ENCODE measurements around the gene C1orf174.

Gene C1orf174

GRCh38 chr1:3889936-3890335, 10.1 kb downstream of the C1orf174 start:
- DNase-seq (ENCODE audit: low spot score in 2 of 2): no peak
- Histone ChIP-seq H3K9me3 (no peaks in the 10 kb centered on the region), H3K4me3 (no peak overlapping the region), H3K4me1 (no peaks in the 10 kb centered on the region), H3K36me3 (replicated peaks) (peaks cover 46% of the 10 kb centered on the region), H3K27me3 (ENCODE audit: low read depth) (no peaks in the 10 kb centered on the region)
- in situ Hi-C loops (cut with MboI; ENCODE audit: low sequenced_read_pairs): no loop called here

DNA sequence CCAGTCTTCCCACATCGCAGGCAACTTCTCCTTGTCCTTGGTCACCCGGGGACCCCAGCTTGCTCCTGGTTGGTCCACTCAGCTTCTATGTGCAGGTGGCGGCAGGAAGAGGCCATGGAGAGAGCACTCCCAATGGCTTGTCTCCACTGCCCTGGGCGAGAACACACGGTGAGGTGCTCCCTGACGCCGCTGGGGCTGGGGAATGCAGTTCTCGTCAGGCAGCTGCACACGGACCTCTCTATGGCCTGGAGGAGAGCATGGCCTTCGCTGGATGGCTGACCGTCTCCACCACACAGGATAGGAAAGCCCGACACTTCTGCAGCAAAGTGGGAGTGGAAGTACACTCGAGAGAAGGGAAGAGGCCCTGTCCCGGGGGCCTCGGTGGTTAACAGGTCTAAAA, 11.8 kb downstream of the C1orf174 start:
- Histone ChIP-seq H3K27me3 (ENCODE audit: low read depth) (no peaks in the 10 kb centered on the region), H3K4me1 (no peaks in the 10 kb centered on the region), H3K4me3 (no peak overlapping the region), H3K36me3 (replicated peaks) (peaks cover 43% of the 10 kb centered on the region), H3K9me3 (no peaks in the 10 kb centered on the region)
- in situ Hi-C loops (cut with MboI; ENCODE audit: low sequenced_read_pairs): no loop called here
- DNase-seq (ENCODE audit: low spot score in 2 of 2): no peak

DNA sequence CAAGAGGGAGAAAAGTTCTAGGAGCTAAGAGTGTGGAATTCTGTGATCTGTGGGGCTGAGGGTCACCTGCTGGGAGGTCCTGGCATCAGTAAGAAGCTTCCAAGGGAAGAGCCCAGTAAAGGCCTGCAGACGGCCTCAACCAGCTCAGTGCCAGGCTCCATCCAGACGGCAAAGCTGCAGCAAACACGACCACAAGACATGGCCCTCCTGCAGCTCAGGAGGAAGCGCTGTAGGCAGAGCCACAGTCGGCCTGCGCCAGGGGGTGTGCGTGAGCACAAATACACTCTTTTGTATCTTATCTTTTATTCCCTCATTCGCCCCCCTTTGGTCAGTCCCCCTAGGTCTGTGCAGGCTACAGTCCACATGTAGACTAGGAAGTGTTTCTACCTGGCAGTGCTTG, 13.4 kb downstream of the C1orf174 start:
- in situ Hi-C loops (cut with MboI; ENCODE audit: low sequenced_read_pairs): no loop called here
- Histone ChIP-seq H3K9me3 (no peaks in the 10 kb centered on the region), H3K4me3 (no peak overlapping the region), H3K36me3 (replicated peaks) (peaks cover 43% of the 10 kb centered on the region), H3K4me1 (no peaks in the 10 kb centered on the region), H3K27me3 (ENCODE audit: low read depth) (no peaks in the 10 kb centered on the region)
- no peak for DNase-seq (ENCODE audit: low spot score in 2 of 2)

- peaks cover 39% of the 10 kb centered on the region for H3K36me3 ChIP-seq (replicated peaks)
- no peaks in the 10 kb centered on the region for H3K27me3 ChIP-seq (ENCODE audit: low read depth)
- no peak overlapping the region for H3K4me3 ChIP-seq
- in situ Hi-C loops (cut with MboI; ENCODE audit: low sequenced_read_pairs): no loop called here
- no peaks in the 10 kb centered on the region for H3K4me1 ChIP-seq
- H3K9me3 ChIP-seq: no peaks in the 10 kb centered on the region
- no peak for DNase-seq (ENCODE audit: low spot score in 2 of 2)
Observed at GRCh38 chr1:3886106-3886670, 13.9 kb downstream of the C1orf174 start.

DNA sequence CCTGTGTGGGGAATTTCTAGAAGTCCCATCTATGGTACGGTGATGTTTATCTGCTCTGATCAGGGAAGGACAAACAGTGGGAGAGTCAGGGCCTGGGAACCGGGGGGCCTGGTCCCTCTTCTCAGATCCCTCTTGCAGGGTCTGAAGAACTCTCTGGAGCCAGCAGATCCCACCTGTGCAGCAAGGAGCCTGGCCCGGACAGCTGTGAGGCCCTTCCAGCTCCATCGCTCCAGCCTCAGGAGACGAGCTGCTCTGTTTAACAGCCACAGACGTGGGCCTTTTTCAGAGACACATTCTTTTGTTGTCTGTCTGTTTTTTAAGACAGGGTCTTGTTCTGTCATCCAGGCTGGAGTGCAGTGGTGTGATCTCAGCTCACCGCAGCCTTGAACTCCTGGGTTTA, 14.5 kb downstream of the C1orf174 start:
- H3K9me3 ChIP-seq: no peaks in the 10 kb centered on the region
- no peak for DNase-seq (ENCODE audit: low spot score in 2 of 2)
- H3K27me3 ChIP-seq (ENCODE audit: low read depth): no peaks in the 10 kb centered on the region
- in situ Hi-C loops (cut with MboI; ENCODE audit: low sequenced_read_pairs): no loop called here
- no peak overlapping the region for H3K4me3 ChIP-seq
- H3K36me3 ChIP-seq (replicated peaks): peaks cover 33% of the 10 kb centered on the region
- H3K4me1 ChIP-seq: no peaks in the 10 kb centered on the region

- in situ Hi-C loops (cut with MboI; ENCODE audit: low sequenced_read_pairs): no loop called here
- no peaks in the 10 kb centered on the region for H3K27me3 ChIP-seq (ENCODE audit: low read depth)
- DNase-seq (ENCODE audit: low spot score in 2 of 2): no peak
- H3K9me3 ChIP-seq: no peaks in the 10 kb centered on the region
- H3K4me3 ChIP-seq: no peak overlapping the region
- no peaks in the 10 kb centered on the region for H3K4me1 ChIP-seq
- peaks cover 27% of the 10 kb centered on the region for H3K36me3 ChIP-seq (replicated peaks)
Observed at GRCh38 chr1:3884966-3885365, 15.1 kb downstream of the C1orf174 start.

DNA sequence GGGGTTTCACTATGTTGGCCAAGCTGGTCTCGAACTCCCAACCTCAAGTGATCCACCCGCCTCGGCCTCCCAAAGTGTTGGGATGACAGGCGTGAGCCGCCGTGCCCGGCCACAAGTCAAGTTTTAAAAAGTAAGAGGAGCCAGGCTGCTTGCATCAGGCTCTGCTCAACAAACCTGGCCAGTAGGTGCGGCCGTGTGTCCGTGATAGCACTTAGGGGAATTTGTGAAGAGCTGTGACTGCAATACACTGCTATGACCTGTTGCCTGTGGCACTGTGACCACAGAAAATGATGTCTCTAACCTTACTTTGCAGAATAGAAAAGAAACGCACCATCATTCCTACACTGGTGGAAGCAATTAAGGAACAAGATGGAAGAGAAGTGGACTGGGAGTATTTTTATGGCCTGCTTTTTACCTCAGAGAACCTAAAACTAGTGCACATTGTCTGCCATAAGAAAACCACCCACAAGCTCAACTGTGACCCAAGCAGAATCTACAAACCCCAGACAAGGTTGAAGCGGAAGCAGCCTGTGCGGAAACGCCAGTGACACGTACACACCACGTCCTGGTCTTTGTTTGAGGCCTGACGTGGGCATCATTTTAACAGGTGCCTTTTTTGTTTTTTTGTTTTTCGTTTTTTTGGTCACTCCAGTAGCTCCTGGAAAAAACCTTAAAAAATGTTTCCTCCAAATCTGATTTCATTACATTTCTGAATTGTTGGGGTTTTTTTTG, 16.7 kb downstream of the C1orf174 start:
- peaks cover 24% of the 10 kb centered on the region for H3K36me3 ChIP-seq (replicated peaks)
- H3K4me1 ChIP-seq: no peaks in the 10 kb centered on the region
- DNase-seq (ENCODE audit: low spot score in 2 of 2): no peak
- no peak overlapping the region for H3K4me3 ChIP-seq
- no peaks in the 10 kb centered on the region for H3K9me3 ChIP-seq
- in situ Hi-C loops (cut with MboI; ENCODE audit: low sequenced_read_pairs): no loop called here
- H3K27me3 ChIP-seq (ENCODE audit: low read depth): no peaks in the 10 kb centered on the region

GRCh38 chr1:3881193-3881480, 18.9 kb downstream of the C1orf174 start:
- H3K27me3 ChIP-seq (ENCODE audit: low read depth): no peaks in the 10 kb centered on the region
- in situ Hi-C loops (cut with MboI; ENCODE audit: low sequenced_read_pairs): no loop called here
- peaks cover 11% of the 10 kb centered on the region for H3K36me3 ChIP-seq (replicated peaks)
- no peak overlapping the region for H3K4me3 ChIP-seq
- no peaks in the 10 kb centered on the region for H3K9me3 ChIP-seq
- H3K4me1 ChIP-seq: no peaks in the 10 kb centered on the region
- no peak for DNase-seq (ENCODE audit: low spot score in 2 of 2)

DNA sequence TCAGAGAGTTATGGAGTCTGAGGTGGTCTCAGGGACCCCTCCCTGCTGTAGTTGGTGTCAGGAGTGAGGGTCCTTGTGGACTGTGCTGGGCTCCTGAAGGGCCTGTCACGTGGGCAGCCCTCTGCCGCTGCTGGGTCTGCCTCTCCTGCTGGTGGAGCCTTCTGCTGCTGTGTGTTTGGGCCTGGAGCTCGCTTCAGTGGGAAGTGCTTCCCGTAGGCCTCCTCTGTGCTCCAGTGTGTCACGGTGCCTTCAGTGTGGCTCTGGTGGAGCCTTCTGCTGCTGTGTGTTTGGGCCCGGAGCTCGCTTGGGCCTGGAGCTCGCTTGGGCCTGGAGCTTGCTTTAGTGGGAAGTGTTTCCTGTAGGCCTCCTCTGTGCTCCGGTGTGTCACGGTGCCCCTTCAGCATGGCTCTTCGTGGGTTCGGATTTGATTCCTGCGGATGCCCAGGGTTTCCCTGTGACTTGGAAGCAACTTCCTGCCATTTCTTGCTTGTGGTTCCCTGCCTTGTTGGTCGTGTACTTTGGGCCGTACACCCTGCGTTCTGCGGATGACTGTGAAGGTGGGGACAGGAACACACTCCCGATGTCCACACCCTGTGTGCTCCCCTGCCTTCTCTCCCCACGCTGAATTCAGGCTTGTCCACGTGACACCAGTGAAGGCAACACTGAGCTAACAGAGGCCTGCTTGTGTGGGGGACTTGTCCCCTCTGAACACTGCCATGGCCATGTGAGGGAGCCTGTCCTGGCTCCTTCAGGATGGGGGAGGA, 19.5 kb downstream of the C1orf174 start:
- Histone ChIP-seq H3K36me3 (replicated peaks) (peaks cover 9% of the 10 kb centered on the region), H3K4me1 (no peaks in the 10 kb centered on the region), H3K27me3 (ENCODE audit: low read depth) (no peaks in the 10 kb centered on the region), H3K4me3 (no peak overlapping the region), H3K9me3 (no peaks in the 10 kb centered on the region)
- in situ Hi-C loops (cut with MboI; ENCODE audit: low sequenced_read_pairs): no loop called here
- no peak for DNase-seq (ENCODE audit: low spot score in 2 of 2)

DNA sequence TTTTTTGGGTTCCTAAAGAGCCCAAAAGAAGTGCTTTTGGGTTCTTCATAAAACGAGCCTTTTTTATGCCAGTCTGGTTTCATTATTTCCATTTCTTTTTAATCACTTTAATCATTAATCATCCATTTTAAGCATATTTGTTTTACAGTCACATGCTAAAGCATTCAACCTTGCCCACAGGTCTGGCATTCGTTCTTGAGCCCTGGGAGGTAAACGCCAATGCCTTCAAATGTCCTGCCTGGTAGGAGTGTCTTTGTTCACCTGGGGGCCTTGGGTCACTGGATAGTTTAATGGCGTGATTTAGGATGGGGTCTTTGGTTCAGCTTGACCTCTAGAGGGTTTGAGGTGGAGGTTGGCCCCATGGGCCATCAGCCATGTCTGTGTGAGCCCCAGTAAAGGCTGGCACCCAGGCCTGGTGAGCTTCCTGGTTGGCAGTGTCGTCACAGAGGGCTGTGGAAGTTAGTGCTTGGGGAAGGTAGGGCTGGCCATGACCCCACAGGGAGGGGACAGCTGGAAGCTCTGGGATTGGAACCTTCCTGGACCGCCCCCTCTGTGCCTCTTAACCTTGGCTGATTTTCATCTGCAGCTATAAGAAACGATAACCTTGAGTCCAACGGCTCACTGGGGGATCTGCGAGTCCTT, 20.2 kb downstream of the C1orf174 start:
- H3K36me3 ChIP-seq (replicated peaks): peaks cover 6% of the 10 kb centered on the region
- no peaks in the 10 kb centered on the region for H3K9me3 ChIP-seq
- H3K4me3 ChIP-seq: no peak overlapping the region
- H3K27me3 ChIP-seq (ENCODE audit: low read depth): no peaks in the 10 kb centered on the region
- H3K4me1 ChIP-seq: no peaks in the 10 kb centered on the region
- in situ Hi-C loops (cut with MboI; ENCODE audit: low sequenced_read_pairs): no loop called here
- DNase-seq (ENCODE audit: low spot score in 2 of 2): no peak

DNA sequence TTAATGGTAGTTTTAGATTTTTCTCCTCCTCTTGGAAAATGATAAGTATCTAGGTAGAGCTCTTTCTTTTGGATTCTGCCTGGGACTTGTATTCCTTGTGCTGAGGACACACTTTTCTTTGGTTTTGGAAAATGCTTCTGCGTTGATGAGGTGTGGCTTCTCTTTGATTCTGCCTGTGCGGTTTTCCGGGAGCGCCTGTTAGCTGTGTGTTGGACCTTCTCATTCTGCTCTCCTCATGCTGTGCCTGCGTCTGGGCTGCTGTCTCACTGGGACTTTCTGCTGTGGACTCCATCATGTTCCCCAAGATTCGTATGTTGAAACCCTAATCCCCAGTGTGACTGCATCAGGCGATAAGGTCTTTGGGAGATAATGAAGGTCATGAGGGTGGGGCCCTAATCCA, 21.0 kb downstream of the C1orf174 start:
- no peak for DNase-seq (ENCODE audit: low spot score in 2 of 2)
- Histone ChIP-seq H3K9me3 (no peaks in the 10 kb centered on the region), H3K27me3 (ENCODE audit: low read depth) (no peaks in the 10 kb centered on the region), H3K4me3 (no peak overlapping the region), H3K36me3 (replicated peaks) (peaks cover 6% of the 10 kb centered on the region), H3K4me1 (no peaks in the 10 kb centered on the region)
- in situ Hi-C loops (cut with MboI; ENCODE audit: low sequenced_read_pairs): no loop called here

DNA sequence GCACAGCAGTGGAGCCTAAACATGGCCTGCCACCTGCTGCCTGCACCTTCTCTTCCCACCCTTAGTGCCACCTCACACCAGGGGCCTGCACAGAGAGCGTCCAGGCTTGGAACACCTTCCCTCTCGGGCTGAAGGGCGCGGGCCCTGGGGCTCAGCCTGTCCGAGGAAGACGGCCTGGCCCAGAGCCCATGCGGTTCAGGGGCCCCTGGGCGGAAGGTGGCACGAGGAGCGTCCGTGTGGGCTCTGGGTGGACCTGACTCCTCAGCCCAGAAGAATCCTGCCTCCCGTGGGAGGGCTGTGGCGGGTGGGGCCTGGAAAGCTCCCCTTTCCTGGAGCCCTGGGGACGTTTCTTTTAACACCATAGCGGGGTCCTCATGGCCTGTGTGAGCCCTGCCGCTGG, 23.4 kb downstream of the C1orf174 start:
- Histone ChIP-seq H3K9me3 (no peaks in the 10 kb centered on the region), H3K27me3 (ENCODE audit: low read depth) (no peaks in the 10 kb centered on the region), H3K4me1 (no peaks in the 10 kb centered on the region), H3K4me3 (no peak overlapping the region), H3K36me3 (replicated peaks) (peaks cover 8% of the 10 kb centered on the region; the same call in 1 of the 2 replicates)
- DNase-seq (ENCODE audit: low spot score in 2 of 2): no peak
- in situ Hi-C loops (cut with MboI; ENCODE audit: low sequenced_read_pairs): no loop called here

DNA sequence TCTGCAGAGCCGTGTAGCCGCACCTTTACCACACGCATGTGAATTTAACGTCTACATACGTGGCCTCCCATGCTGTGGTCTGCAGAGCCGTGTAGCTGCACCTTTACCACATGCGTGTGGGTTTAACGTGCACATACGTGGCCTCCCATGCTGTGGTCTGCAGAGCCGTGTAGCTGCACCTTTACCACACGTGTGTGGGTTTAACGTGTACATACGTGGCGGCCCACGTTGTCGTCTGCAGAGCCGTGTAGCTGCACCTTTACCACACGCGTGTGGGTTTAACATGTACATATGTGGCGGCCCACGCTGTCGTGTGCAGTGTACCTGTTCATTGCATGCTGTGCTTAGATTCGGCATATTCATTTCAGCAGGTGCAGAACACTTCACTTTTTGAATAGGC, 25.3 kb downstream of the C1orf174 start:
- H3K9me3 ChIP-seq: no peaks in the 10 kb centered on the region
- no peak overlapping the region for H3K4me3 ChIP-seq
- H3K4me1 ChIP-seq: no peaks in the 10 kb centered on the region
- no peak for DNase-seq (ENCODE audit: low spot score in 2 of 2)
- H3K27me3 ChIP-seq (ENCODE audit: low read depth): no peaks in the 10 kb centered on the region
- in situ Hi-C loops (cut with MboI; ENCODE audit: low sequenced_read_pairs): no loop called here
- H3K36me3 ChIP-seq (replicated peaks): peaks cover 8% of the 10 kb centered on the region; the same call in 1 of the 2 replicates

DNA sequence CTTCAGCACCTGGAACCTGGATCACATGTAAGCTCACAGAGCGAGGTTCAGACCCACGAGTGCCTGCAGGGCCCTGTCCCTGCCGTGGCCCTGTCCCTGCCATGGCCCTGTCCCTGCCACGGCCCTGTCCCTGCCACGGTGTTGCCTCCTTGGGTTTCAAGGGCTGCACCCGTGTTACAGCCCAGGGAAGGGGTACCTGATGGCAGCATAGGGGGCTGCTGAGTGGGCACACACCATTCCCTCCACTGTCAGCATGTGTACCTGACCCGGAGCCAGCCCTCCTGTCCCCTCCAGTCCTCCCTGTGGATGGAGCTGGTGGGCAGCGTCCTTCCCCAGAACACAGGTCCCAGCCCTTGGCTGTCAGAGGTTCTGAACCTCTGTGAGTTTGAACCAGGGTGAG, 27.5 kb downstream of the C1orf174 start:
- Histone ChIP-seq H3K9me3 (no peaks in the 10 kb centered on the region), H3K4me1 (no peaks in the 10 kb centered on the region), H3K4me3 (no peak overlapping the region), H3K36me3 (replicated peaks) (peaks cover 5% of the 10 kb centered on the region), H3K27me3 (ENCODE audit: low read depth) (no peaks in the 10 kb centered on the region)
- in situ Hi-C loops (cut with MboI; ENCODE audit: low sequenced_read_pairs): no loop called here
- no peak for DNase-seq (ENCODE audit: low spot score in 2 of 2)
